Measurements from ENCODE around the gene RIPPLY2.

DNA sequence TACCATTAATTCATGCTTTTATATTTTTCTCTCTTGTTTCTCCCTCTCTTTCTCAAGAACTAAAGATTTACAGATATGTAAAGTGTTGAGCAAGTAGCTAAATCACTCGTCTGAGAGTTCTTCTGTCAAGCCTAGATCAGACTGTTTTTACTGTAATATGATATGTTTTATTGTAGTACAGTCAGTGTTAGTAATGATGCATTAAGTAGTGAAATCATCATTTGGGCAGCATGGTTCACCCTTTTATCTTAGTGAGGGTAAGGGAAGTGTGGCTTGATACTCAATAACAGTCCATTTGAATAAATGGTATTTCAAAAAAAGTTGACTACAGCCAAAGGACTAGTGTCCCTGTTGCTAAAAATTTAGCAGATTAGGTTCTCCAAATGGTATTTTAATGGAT, 15.5 kb downstream of the RIPPLY2 start:
- no peak for TF ChIP-seq CTCF (IDR thresholded peaks at IDR 0.05)
- TF ChIP-seq POLR2AphosphoS5 (IDR thresholded peaks at IDR 0.05), result no peak
- TF ChIP-seq EP300 (IDR thresholded peaks at IDR 0.05), result no peak
- no peak for TF ChIP-seq POLR2A (IDR thresholded peaks at IDR 0.05)

Data from upper lobe of left lung (tissue), 4 donors.